Left lung (tissue), 10 donors: Measurements from ENCODE around the gene LENEP. TPM values are rescaled to one million over a fixed set of nuclear protein-coding genes. Genes with fewer than 3 reads are reported as not detected.

Experiments used
- ATAC-seq: fragments of 200-7000 bp; cut with Tn5 transposase; one replicate; pipeline ENCODE4 v1.9.1; 2020; ENCODE audit warnings: moderate library complexity
- DNase-seq, 4 donors: peaks; one replicate each; pipeline ENCODE4 v3.0.0-alpha.2; 2013 to 2020
- H3K27ac ChIP-seq, 2 donors: fragments of 200-600 bp; sonication (generic) in 1 of 2; one replicate each; pipeline versions ENCODE4 v1.5.0 to v1.8.0; 2020 to 2021
- H3K27me3 ChIP-seq, 2 donors: fragments of 200-600 bp; sonication (generic) in 1 of 2; one replicate each; pipeline versions ENCODE4 v1.5.0 to v1.8.0; 2020 to 2021
- H3K36me3 ChIP-seq, 2 donors: fragments of 200-600 bp; sonication (generic) in 1 of 2; one replicate each; pipeline versions ENCODE4 v1.5.0 to v1.8.0; 2020 to 2021
- H3K4me1 ChIP-seq, 2 donors: fragments of 200-600 bp; one replicate each; pipeline ENCODE4 v1.8.0; 2021
- H3K4me3 ChIP-seq, 2 donors: fragments of 200-600 bp; sonication (generic) in 1 of 2; one replicate each; pipeline versions ENCODE4 v1.5.0 to v1.8.0; 2020 to 2021; ENCODE audit warnings: mild to moderate bottlenecking in 1 of 2
- H3K9me3 ChIP-seq, 2 donors: fragments of 200-600 bp; sonication (generic) in 1 of 2; one replicate each; pipeline versions ENCODE4 v1.5.0 to v1.8.0; 2020 to 2021
- CTCF ChIP-seq, 2 donors: fragments of 200-600 bp; sonication (generic) in 1 of 2; IDR thresholded peaks; one replicate each; pipeline versions ENCODE4 v1.5.0 to v1.8.0; 2021; ENCODE audit warnings: antibody characterized with exemption in 2 of 2
- intact Hi-C, 2 donors: fragments of 100-400 bp; cut with DNase I; formaldehyde crosslinking; loops; one replicate each; pipeline versions ENCODE4 v1.11.2 to v1.14.2; 2022
- polyA plus RNA-seq, 6 donors: library from polyadenylated mRNA; unstranded; fragments of 120-200 nt; gene quantifications; one replicate each; pipeline ENCODE4 v1.2.1, GENCODE V29; 2013; ENCODE audit not compliant: insufficient read length in 6 of 6
- total RNA-seq, 2 donors: library from RNA; stranded (reverse); fragmentation: NEBNext Ultra II Directional; extraction: Animal tissue kit (Norgen Biotek cat#: 25700); gene quantifications; one replicate each; pipeline ENCODE4 v1.2.1, GENCODE V29; 2021
- donor health status: DM: no; HTN: yes; CAD: no.
- donor health status: DM: no; HTN: no; CAD: no.

Gene LENEP
- total and polyA plus RNA-seq, 8 donors = 0.52 to 1.8 (median 0.81) TPM; not detected in 1

- TF ChIP-seq CTCF (IDR thresholded peaks at IDR 0.05) = no peak
- DNase-seq (no peak), ATAC-seq (no peak)
- intact Hi-C loops = no loop called here
- Histone ChIP-seq H3K4me1 (peaks cover 20 to 49% of the 10 kb centered on the region in 2 donors), H3K9me3 (no peaks in the 10 kb centered on the region), H3K36me3 (peaks cover 0 to 46% of the 10 kb centered on the region in 2 donors), H3K27ac (no peak overlapping the region), H3K27me3 (no peaks in the 10 kb centered on the region), H3K4me3 (no peak overlapping the region)
These were observed 26.2 kb downstream of the LENEP start for GRCh38 chr1:155019377-155020245.

- Histone ChIP-seq H3K4me3 (no peak overlapping the region), H3K27me3 (no peaks in the 10 kb centered on the region), H3K4me1 (peaks cover 12 to 22% of the 10 kb centered on the region in 2 donors), H3K9me3 (no peaks in the 10 kb centered on the region), H3K27ac (no peak overlapping the region), H3K36me3 (peaks cover 0 to 20% of the 10 kb centered on the region in 2 donors)
- TF ChIP-seq CTCF (IDR thresholded peaks at IDR 0.05) = no peak
- DNase-seq = no peak
- ATAC-seq = no peak
- intact Hi-C loops = no loop called here
These were observed 28.9 kb downstream of the LENEP start for GRCh38 chr1:155022136-155022926.

GRCh38 chr1:155022927-155023236 lies 29.5 kb downstream of the LENEP start:
- Histone ChIP-seq H3K27me3 (no peaks in the 10 kb centered on the region), H3K4me3 (no peak overlapping the region), H3K36me3 (peaks cover 0 to 17% of the 10 kb centered on the region in 2 donors), H3K27ac (no peak overlapping the region), H3K9me3 (no peaks in the 10 kb centered on the region), H3K4me1 (peaks cover 8 to 17% of the 10 kb centered on the region in 2 donors)
- no peak for DNase-seq
- intact Hi-C loops = no loop called here
- TF ChIP-seq CTCF (IDR thresholded peaks at IDR 0.05) = no peak
- peak; percentile 57 for ATAC-seq

GRCh38 chr1:155023627-155024026 lies 30.2 kb downstream of the LENEP start:
- Histone ChIP-seq H3K4me1 (peaks cover 4 to 13% of the 10 kb centered on the region in 2 donors), H3K27ac (no peak overlapping the region), H3K27me3 (no peaks in the 10 kb centered on the region), H3K36me3 (peaks cover 0 to 9% of the 10 kb centered on the region in 2 donors), H3K4me3 (no peak overlapping the region), H3K9me3 (no peaks in the 10 kb centered on the region)
- intact Hi-C loops = no loop called here
- no peak for ATAC-seq
- no peak for TF ChIP-seq CTCF (IDR thresholded peaks at IDR 0.05)
- DNase-seq = no peak

- Histone ChIP-seq H3K27me3 (no peaks in the 10 kb centered on the region), H3K36me3 (peaks cover 0 to 2% of the 10 kb centered on the region in 2 donors), H3K4me3 (no peak overlapping the region), H3K27ac (no peak overlapping the region), H3K4me1 (peaks cover 0 to 14% of the 10 kb centered on the region in 2 donors), H3K9me3 (no peaks in the 10 kb centered on the region)
- intact Hi-C loops = no loop called here
- DNase-seq (peak in 1 of 4 donors; percentile 60), ATAC-seq (no peak)
- TF ChIP-seq CTCF (IDR thresholded peaks at IDR 0.05) = no peak
These were observed 30.9 kb downstream of the LENEP start for GRCh38 chr1:155024315-155024714.
